OCI-LY1 (cell line): ENCODE results near the gene GAGE10.

Experiments used
- H2AFZ ChIP-seq: fragments of 200-600 bp; sonication (generic), shearing (Covaris generic); 2 replicates; pipeline ENCODE4 v1.6.0; 2014; ENCODE audit warnings: antibody characterized with exemption, mild to moderate bottlenecking, low read length
- H3F3A ChIP-seq: fragments of 200-600 bp; sonication (generic), shearing (Covaris generic); 2 replicates; pipeline ENCODE4 v1.6.0; 2014; ENCODE audit warnings: mild to moderate bottlenecking, antibody characterized with exemption, low read length, moderate library complexity; ENCODE audit not compliant: insufficient read depth
- H3K27ac ChIP-seq: fragments of 200-600 bp; sonication (generic); 2 replicates; pipeline ENCODE4 v1.5.1; 2014; ENCODE audit warnings: low read length, mixed run types, mild to moderate bottlenecking, low read depth; ENCODE audit not compliant: poor library complexity, severe bottlenecking
- H3K27me3 ChIP-seq: fragments of 200-600 bp; sonication (generic); 2 replicates; pipeline ENCODE4 v1.6.0; 2014; ENCODE audit warnings: antibody characterized with exemption, mild to moderate bottlenecking, low read length, moderate library complexity; ENCODE audit not compliant: insufficient read depth
- H3K36me3 ChIP-seq: fragments of 200-600 bp; sonication (generic); 2 replicates; pipeline ENCODE4 v1.6.1; 2014; ENCODE audit warnings: mild to moderate bottlenecking, antibody characterized with exemption, low read length, moderate library complexity, mixed read lengths; ENCODE audit not compliant: insufficient read depth
- H3K4me1 ChIP-seq: fragments of 200-600 bp; sonication (generic); 2 replicates; pipeline ENCODE4 v1.5.1; 2014; ENCODE audit warnings: mild to moderate bottlenecking, low read length, moderate library complexity; ENCODE audit not compliant: insufficient read depth, severe bottlenecking
- H3K4me2 ChIP-seq: fragments of 200-600 bp; sonication (generic), shearing (Covaris generic); 2 replicates; pipeline ENCODE4 v1.6.1; 2014; ENCODE audit warnings: low read length
- H3K4me3 ChIP-seq: fragments of 200-600 bp; sonication (generic); 2 replicates; pipeline ENCODE4 v1.5.1; 2014; ENCODE audit warnings: low read length, low read depth, mild to moderate bottlenecking, mixed read lengths; ENCODE audit not compliant: poor library complexity, severe bottlenecking
- H3K79me2 ChIP-seq: fragments of 200-600 bp; shearing (Covaris generic); 2 replicates; pipeline ENCODE4 v1.6.1; 2016; ENCODE audit warnings: mixed run types, low read length, mixed read lengths; ENCODE audit not compliant: insufficient read depth
- H3K9ac ChIP-seq: fragments of 200-600 bp; sonication (generic), shearing (Covaris generic); 2 replicates; pipeline ENCODE4 v1.6.1; 2014; ENCODE audit warnings: mild to moderate bottlenecking, low read length, mixed read lengths
- H3K9me2 ChIP-seq: fragments of 200-600 bp; sonication (generic), shearing (Covaris generic); 2 replicates; pipeline ENCODE4 v1.6.1; 2014; ENCODE audit warnings: low read depth, mild to moderate bottlenecking, low read length, mixed read lengths
- H3K9me3 ChIP-seq: fragments of 200-600 bp; shearing (Covaris generic); 2 replicates; pipeline ENCODE4 v1.6.1; 2014; ENCODE audit warnings: low read length, mixed read lengths
- H4K20me1 ChIP-seq: fragments of 200-600 bp; sonication (generic), shearing (Covaris generic); 2 replicates; pipeline ENCODE4 v1.6.0; 2016; ENCODE audit warnings: mild to moderate bottlenecking, low read length; ENCODE audit not compliant: insufficient read depth
- EZH2 ChIP-seq: fragments of 200-600 bp; sonication (generic), shearing (Covaris generic); IDR thresholded peaks from 2 replicates; pipeline ENCODE4 v1.8.0; 2017; ENCODE audit warnings: borderline replicate concordance, mixed run types, mild to moderate bottlenecking, antibody characterized with exemption, low read length, moderate library complexity, mixed read lengths
- TF ChIP-seq, protein P1 (sequence below): fragments of 200-600 bp; sonication (generic), shearing (Covaris generic); IDR thresholded peaks from 2 replicates; pipeline ENCODE4 v1.5.1; 2017; ENCODE audit warnings: mild to moderate bottlenecking, antibody characterized with exemption, low read length, moderate library complexity, mixed read lengths

Gene GAGE10

DNA sequence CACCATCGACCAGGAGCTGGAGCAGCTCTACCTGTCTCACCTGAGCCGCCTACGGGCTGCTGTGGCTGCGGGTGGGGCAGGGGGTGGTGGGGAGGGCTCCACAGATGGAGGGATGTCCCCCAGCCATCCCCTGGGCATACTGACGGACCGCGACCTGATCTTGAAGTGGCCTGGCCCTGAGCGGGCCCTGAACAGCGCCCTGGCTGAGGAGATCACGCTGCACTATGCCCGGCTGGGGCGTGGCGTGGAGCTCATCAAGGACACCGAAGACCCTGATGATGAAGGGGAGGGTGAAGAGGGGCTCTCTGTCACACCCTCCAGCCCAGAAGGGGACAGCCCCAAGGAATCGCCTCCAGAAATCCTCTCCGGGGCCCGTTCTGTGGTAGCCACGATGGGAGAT lies 17.3 kb upstream of the GAGE10 start:
- Histone ChIP-seq H3K79me2 (no peaks in the 10 kb centered on the region), H3K9ac (no peak overlapping the region), H3K27ac (no peak overlapping the region), H3K36me3 (no peaks in the 10 kb centered on the region; the same call in 1 of the 2 replicates), H3K9me3 (no peaks in the 10 kb centered on the region), H3K4me3 (no peak overlapping the region), H3K4me2 (no peak overlapping the region), H3K9me2 (no peaks in the 10 kb centered on the region), H3K27me3 (no peaks in the 10 kb centered on the region), H3F3A (no peaks in the 10 kb centered on the region), H3K4me1 (no peaks in the 10 kb centered on the region), H4K20me1 (no peaks in the 10 kb centered on the region), H2AFZ (no peak overlapping the region)
- TF ChIP-seq, protein P1, sequence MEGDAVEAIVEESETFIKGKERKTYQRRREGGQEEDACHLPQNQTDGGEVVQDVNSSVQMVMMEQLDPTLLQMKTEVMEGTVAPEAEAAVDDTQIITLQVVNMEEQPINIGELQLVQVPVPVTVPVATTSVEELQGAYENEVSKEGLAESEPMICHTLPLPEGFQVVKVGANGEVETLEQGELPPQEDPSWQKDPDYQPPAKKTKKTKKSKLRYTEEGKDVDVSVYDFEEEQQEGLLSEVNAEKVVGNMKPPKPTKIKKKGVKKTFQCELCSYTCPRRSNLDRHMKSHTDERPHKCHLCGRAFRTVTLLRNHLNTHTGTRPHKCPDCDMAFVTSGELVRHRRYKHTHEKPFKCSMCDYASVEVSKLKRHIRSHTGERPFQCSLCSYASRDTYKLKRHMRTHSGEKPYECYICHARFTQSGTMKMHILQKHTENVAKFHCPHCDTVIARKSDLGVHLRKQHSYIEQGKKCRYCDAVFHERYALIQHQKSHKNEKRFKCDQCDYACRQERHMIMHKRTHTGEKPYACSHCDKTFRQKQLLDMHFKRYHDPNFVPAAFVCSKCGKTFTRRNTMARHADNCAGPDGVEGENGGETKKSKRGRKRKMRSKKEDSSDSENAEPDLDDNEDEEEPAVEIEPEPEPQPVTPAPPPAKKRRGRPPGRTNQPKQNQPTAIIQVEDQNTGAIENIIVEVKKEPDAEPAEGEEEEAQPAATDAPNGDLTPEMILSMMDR = no peak
- TF ChIP-seq EZH2 = no peak

DNA sequence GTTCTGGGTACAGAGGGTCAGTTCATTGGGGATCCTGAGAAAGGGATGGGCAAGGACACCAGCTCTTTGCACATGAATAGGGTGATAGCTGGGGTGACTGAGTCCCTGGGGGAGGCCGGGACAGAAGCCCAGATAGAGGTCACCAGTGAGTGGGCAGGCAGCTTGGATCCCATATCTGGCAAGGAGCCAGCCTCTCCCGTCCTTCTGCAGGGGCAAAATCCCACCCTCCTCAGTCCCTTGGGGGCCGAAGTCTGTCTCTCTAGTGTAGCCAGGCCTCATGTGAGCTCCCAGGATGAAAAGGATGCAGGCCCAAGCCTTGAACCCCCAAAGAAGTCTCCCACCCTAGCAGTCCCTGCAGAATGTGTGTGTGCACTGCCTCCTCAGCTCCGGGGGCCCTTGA lies 16.9 kb upstream of the GAGE10 start:
- H3K79me2 ChIP-seq = no peaks in the 10 kb centered on the region
- no peaks in the 10 kb centered on the region for H3K27me3 ChIP-seq
- H3K9me2 ChIP-seq = no peaks in the 10 kb centered on the region
- no peak overlapping the region for H3K4me3 ChIP-seq
- H4K20me1 ChIP-seq = no peaks in the 10 kb centered on the region
- no peak overlapping the region for H2AFZ ChIP-seq
- TF ChIP-seq EZH2 = no peak
- TF ChIP-seq, protein P1 = no peak
- no peaks in the 10 kb centered on the region for H3F3A ChIP-seq
- H3K9me3 ChIP-seq = no peaks in the 10 kb centered on the region
- H3K27ac ChIP-seq = no peak overlapping the region
- H3K4me1 ChIP-seq = no peaks in the 10 kb centered on the region
- no peak overlapping the region for H3K4me2 ChIP-seq
- no peaks in the 10 kb centered on the region; the same call in 1 of the 2 replicates for H3K36me3 ChIP-seq
- H3K9ac ChIP-seq = no peak overlapping the region

- TF ChIP-seq EZH2 = no peak
- TF ChIP-seq, protein P1 = no peak
- Histone ChIP-seq H3K36me3 (no peaks in the 10 kb centered on the region; the same call in 1 of the 2 replicates), H3K9me3 (no peaks in the 10 kb centered on the region), H3K9ac (no peak overlapping the region), H4K20me1 (no peaks in the 10 kb centered on the region), H3K27ac (no peak overlapping the region), H3K4me3 (no peak overlapping the region), H3K4me2 (no peak overlapping the region), H3K79me2 (no peaks in the 10 kb centered on the region), H3F3A (no peaks in the 10 kb centered on the region), H2AFZ (no peak overlapping the region), H3K4me1 (no peaks in the 10 kb centered on the region), H3K27me3 (no peaks in the 10 kb centered on the region), H3K9me2 (no peaks in the 10 kb centered on the region)
These were observed 15.8 kb upstream of the GAGE10 start for GRCh38 chrX:49287665-49288064.
